A549 (cell line): ENCODE results near the gene FBXO11. TPM values are rescaled to one million over a fixed set of nuclear protein-coding genes. Genes with fewer than 3 reads are reported as not detected.
A peak's percentile ranks its signal among the peaks of the same experiment; 100 is the strongest.

Experiments used
- ATAC-seq, 2 experiments: fragments of 200-7000 bp in 1 of 2; fragments of >200 bp in 1 of 2; cut with Nextera tagmentation in 1 of 2; cut with Tn5 transposase in 1 of 2; 3 replicates each; pipeline versions ENCODE4 v1.8.0 to v1.9.1; 2018 to 2020; ENCODE audit warnings: mild to moderate bottlenecking in 1 of 2, moderate library complexity in 1 of 2
- CTCF ChIA-PET: fragments of 300-600 bp; sonication (Branson Sonifier 250); formaldehyde crosslinking; extraction: SDS; loops from one replicate; lab custom pipeline; 2021; ENCODE audit warnings: antibody characterized with exemption, inconsistent platforms; lab: Yijun Ruan, JAX
- POLR2A ChIA-PET: fragments of 350-600 bp; formaldehyde crosslinking; extraction: SDS; loops from one replicate; lab custom pipeline; 2021; ENCODE audit warnings: antibody characterized with exemption, inconsistent platforms; lab: Yijun Ruan, JAX
- DNase-seq, 2 experiments: peaks; one replicate each; pipeline versions ENCODE4 v3.0.0 to v3.0.0-alpha.2; 2011 to 2016; ENCODE audit warnings: low read depth in 1 of 2, low spot score in 1 of 2
- FAIRE-seq: peaks from 2 replicates; lab custom pipeline; 2011; peaks lifted over from hg19 to GRCh38; lab: Jason Lieb, UNC
- H3K27ac ChIP-seq, 2 experiments: fragments of >200 bp; sonication (Bioruptor Twin); formaldehyde crosslinking; 3 replicates each; pipeline ENCODE4 v1.5.1; 2016 to 2017
- H3K4me1 ChIP-seq: fragments of >200 bp; sonication (Bioruptor Twin); formaldehyde crosslinking; 3 replicates; pipeline ENCODE4 v1.6.1; 2016
- H3K4me2 ChIP-seq: fragments of >200 bp; sonication (Bioruptor Twin); formaldehyde crosslinking; 3 replicates; pipeline ENCODE4 v1.6.1; 2016
- H3K4me3 ChIP-seq: fragments of >200 bp; sonication (Bioruptor Twin); formaldehyde crosslinking; 3 replicates; pipeline ENCODE4 v1.5.1; 2016
- H3K9me3 ChIP-seq: fragments of >200 bp; sonication (Bioruptor Twin); formaldehyde crosslinking; 3 replicates; pipeline ENCODE4 v1.6.1; 2016
- CBX2 ChIP-seq: fragments of 200-600 bp; sonication (generic); IDR thresholded peaks from 2 replicates; pipeline ENCODE4 v1.6.1; 2016; ENCODE audit warnings: low read depth, mild to moderate bottlenecking, borderline replicate concordance
- CHD2 ChIP-seq: fragments of 150-350 bp; IDR thresholded peaks from 2 replicates; pipeline ENCODE4 v1.6.1; 2014; ENCODE audit warnings: low read length; ENCODE audit not compliant: partially characterized antibody
- CTCF ChIP-seq: fragments of >200 bp; sonication (Bioruptor Twin); formaldehyde crosslinking; IDR thresholded peaks from 3 replicates; pipeline ENCODE4 v1.5.1; 2016
- FOSL2 ChIP-seq, 2 experiments: fragments of 450-650 bp in 1 of 2; fragments of >200 bp in 1 of 2; sonication (Bioruptor Twin) in 1 of 2; formaldehyde crosslinking; IDR thresholded peaks; 2 replicates each; pipeline versions ENCODE4 v1.5.0 to v1.6.1; 2016 to 2020; ENCODE audit warnings: mild to moderate bottlenecking in 1 of 2, moderate library complexity in 1 of 2
- FOXS1 ChIP-seq: fragments of 250-450 bp; sonication (Bioruptor Pico); IDR thresholded peaks from 2 replicates; pipeline ENCODE4 v1.5.0; 2020; ENCODE audit warnings: mild to moderate bottlenecking, moderate library complexity
- HES2 ChIP-seq: fragments of >200 bp; sonication (Bioruptor Twin); formaldehyde crosslinking; IDR thresholded peaks from 2 replicates; pipeline ENCODE4 v1.6.1; 2016
- HEYL ChIP-seq: fragments of 250-450 bp; sonication (Bioruptor Pico); IDR thresholded peaks from 2 replicates; pipeline ENCODE4 v1.8.0; 2021; ENCODE audit warnings: mild to moderate bottlenecking, moderate library complexity
- HOXA7 ChIP-seq: fragments of 250-450 bp; sonication (Bioruptor Pico); IDR thresholded peaks from 2 replicates; pipeline ENCODE4 v1.5.0; 2020; ENCODE audit warnings: mild to moderate bottlenecking, moderate library complexity
- JUN ChIP-seq, 2 experiments: fragments of >200 bp; sonication (Bioruptor Twin); formaldehyde crosslinking; IDR thresholded peaks; 2 replicates in 1 of 2; 3 replicates in 1 of 2; pipeline ENCODE4 v1.6.1; 2016 to 2017
- JUNB ChIP-seq: fragments of >200 bp; sonication (Bioruptor Twin); formaldehyde crosslinking; IDR thresholded peaks from 2 replicates; pipeline ENCODE4 v1.6.1; 2016
- KDM1A ChIP-seq: fragments of 200-600 bp; sonication (generic); IDR thresholded peaks from 2 replicates; pipeline ENCODE4 v1.6.1; 2016; ENCODE audit warnings: low read depth, mild to moderate bottlenecking
- NFE2L2 ChIP-seq: fragments of 150-350 bp; conservative IDR thresholded peaks from 2 replicates; pipeline ENCODE4 v1.6.1; 2014; ENCODE audit warnings: low read length
- NPAS2 ChIP-seq: fragments of 250-450 bp; sonication (Bioruptor Pico); IDR thresholded peaks from 2 replicates; pipeline ENCODE4 v1.8.0; 2022; ENCODE audit warnings: mild to moderate bottlenecking, moderate library complexity, borderline replicate concordance
- NR3C1 ChIP-seq: fragments of >200 bp; sonication (Bioruptor Twin); formaldehyde crosslinking; IDR thresholded peaks from 3 replicates; pipeline ENCODE4 v1.6.1; 2017
- RAD21 ChIP-seq, 2 experiments: fragments of >200 bp in 1 of 2; sonication (Bioruptor Twin) in 1 of 2; formaldehyde crosslinking in 1 of 2; IDR thresholded peaks in 1 of 2; conservative IDR thresholded peaks in 1 of 2; 2 replicates in 1 of 2; 3 replicates in 1 of 2; pipeline ENCODE4 v1.6.1; 2012 to 2018; ENCODE audit warnings: inconsistent platforms in 1 of 2
- RCOR1 ChIP-seq: fragments of 150-350 bp; IDR thresholded peaks from 2 replicates; pipeline ENCODE4 v1.6.1; 2014; ENCODE audit warnings: antibody characterized with exemption, low read length, low read depth
- RFX5 ChIP-seq: fragments of 450-650 bp; IDR thresholded peaks from 2 replicates; pipeline ENCODE4 v1.7.1; 2014; ENCODE audit warnings: antibody characterized with exemption, mild to moderate bottlenecking, moderate library complexity
- RNF2 ChIP-seq: fragments of 200-600 bp; sonication (generic); IDR thresholded peaks from 2 replicates; pipeline ENCODE4 v1.6.1; 2016; ENCODE audit warnings: low read depth, mild to moderate bottlenecking, antibody characterized with exemption, moderate library complexity, borderline replicate concordance
- SMC3 ChIP-seq: fragments of >200 bp; sonication (Bioruptor Twin); formaldehyde crosslinking; IDR thresholded peaks from 3 replicates; pipeline ENCODE4 v1.6.1; 2018; ENCODE audit warnings: inconsistent platforms
- TP53 ChIP-seq: fragments of 250-450 bp; sonication (Bioruptor Pico); IDR thresholded peaks from 2 replicates; pipeline ENCODE4 v1.5.0; 2021; ENCODE audit warnings: mild to moderate bottlenecking, moderate library complexity
- ZFP36 ChIP-seq: fragments of 450-650 bp; IDR thresholded peaks from 2 replicates; pipeline ENCODE4 v1.6.1; 2014; ENCODE audit warnings: borderline replicate concordance; ENCODE audit not compliant: partially characterized antibody
- WGBS: methylation state at CpG from one replicate; pipeline ENCODE4 v1.1.6; 2017; ENCODE audit errors: missing lambda C conversion rate; 5-methylcytosine and 5-hydroxymethylcytosine counted together
- polyA plus RNA-seq, 4 experiments: library from polyadenylated mRNA; depleted of rRNA in 3 of 4; stranded (reverse); fragments of >200 nt; fragmentation: RNase III in 1 of 4; extraction: RNeasy Plus Mini Kit Qiagen cat#74134 plus additional on column Dnase treatment in 1 of 4; gene quantifications; 2 replicates in 3 of 4; 3 replicates in 1 of 4; pipeline ENCODE4 v1.2.3, GENCODE V29; 2011 to 2017
- TF ChIP-seq, protein P1 (sequence below): fragments of 250-450 bp; sonication (Bioruptor Pico); IDR thresholded peaks from 2 replicates; pipeline ENCODE4 v1.5.0; 2020; ENCODE audit warnings: low read depth, mild to moderate bottlenecking, moderate library complexity
- TF ChIP-seq, protein P2 (sequence below): IDR thresholded peaks from 2 replicates; pipeline ENCODE4 v1.6.1; 2012

FBXO11 gene
- polyA plus RNA-seq, 2 of the 4 experiments (the other 2 are of a cell fraction): 51.1 to 61.4 TPM

DNA sequence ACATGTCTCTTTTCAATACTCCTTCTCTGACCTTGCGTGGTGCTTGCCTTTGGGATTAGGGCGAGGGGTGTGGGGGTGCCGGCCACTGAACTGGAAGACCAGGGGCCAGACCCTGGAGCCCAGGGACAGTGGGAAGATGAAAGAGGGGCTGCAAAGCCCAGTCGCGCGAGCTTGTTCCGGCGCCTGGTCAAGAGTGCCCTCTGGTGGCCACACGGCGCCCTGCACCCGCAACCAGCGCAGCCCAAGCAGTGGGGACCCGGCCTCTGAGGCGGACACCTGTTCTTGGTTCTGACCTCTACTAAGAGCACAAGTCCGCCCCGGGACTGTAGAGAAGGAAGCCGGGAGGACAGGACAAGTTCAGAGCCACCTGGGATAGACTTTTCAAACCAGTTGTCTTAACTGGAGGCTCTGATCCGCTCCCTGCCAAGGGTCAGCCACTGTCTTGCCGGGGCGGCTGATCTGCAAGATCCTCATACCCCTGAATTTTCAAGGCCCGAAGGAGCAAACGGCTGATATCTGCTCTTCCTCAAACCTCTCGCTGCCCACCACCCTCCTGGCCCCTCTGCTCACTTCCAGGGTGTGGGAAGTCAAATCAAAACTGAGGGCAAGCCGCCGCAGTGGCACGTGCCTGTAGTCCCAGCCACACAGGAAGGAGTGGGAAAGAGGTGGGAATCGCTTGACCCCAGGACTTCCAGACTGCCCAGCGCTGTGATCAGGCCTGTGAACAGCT is 138.3 kb downstream of the FBXO11 start:
- peak; percentile 55 to 67 for DNase-seq
- Histone ChIP-seq H3K27ac (peak overlapping the region in 1 of 2 experiments; percentile 58; a peak in 2 of 6 replicates), H3K4me3 (no peak overlapping the region), H3K4me2 (peak overlapping the region; percentile 70), H3K9me3 (peaks cover 12% of the 10 kb centered on the region)
- FAIRE-seq: no peak
- ChIA-PET CTCF (interaction anchor here (0.6 to 8.7 kb wide), 94 partner anchors 9 to 812 kb away, joined by 3 to 170 read pairs (median 4); partner anchors contain the start of genes MSH2 and MSH6), POLR2A (interaction anchor here (0.9 to 1.0 kb wide), 2 partner anchors 15 to 331 kb away, joined by 8 read pairs; partner anchors contain the start of gene MSH6)
- TF ChIP-seq RAD21 (conservative IDR thresholded peaks at IDR 0.05 in 1 of 2, IDR thresholded peaks at IDR 0.05 in 1 of 2): peak; percentile 96 to 99
- TF ChIP-seq HEYL: no peak
- peak; percentile 98 for TF ChIP-seq CTCF
- TF ChIP-seq SMC3: peak; percentile 98
- TF ChIP-seq, all 56 proteins: peak for 3
- 24% methylated on average over 27 of the region's 28 CpGs for WGBS
- peak; percentile 87 to 94 for ATAC-seq
- H3K4me1 ChIP-seq: no peaks in the 10 kb centered on the region

DNA sequence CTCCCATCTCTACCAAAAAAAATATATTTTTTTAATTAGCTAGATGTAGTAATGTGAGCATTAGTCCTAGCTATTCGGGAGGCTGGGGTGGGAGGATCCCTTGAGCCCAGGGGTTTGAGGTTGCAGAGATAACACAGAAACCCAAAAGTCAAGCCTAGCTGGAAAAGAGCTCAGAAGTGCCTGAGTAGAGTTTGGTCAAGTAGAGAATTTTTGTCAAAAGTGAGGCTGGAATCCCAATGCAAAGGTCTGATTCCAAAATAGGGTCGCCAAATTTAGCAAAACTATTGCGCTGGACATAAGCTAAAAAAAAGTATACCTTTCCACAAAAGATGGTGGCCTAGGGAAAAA is 138.8 kb downstream of the FBXO11 start:
- H3K27ac ChIP-seq: peak overlapping the region in 1 of 2 experiments; percentile 58; a peak in 2 of 6 replicates
- H3K4me2 ChIP-seq: peak overlapping the region; percentile 70
- H3K4me3 ChIP-seq: no peak overlapping the region
- FAIRE-seq (no peak), DNase-seq (no peak), ATAC-seq (no peak)
- H3K9me3 ChIP-seq: peaks cover 12% of the 10 kb centered on the region
- CTCF ChIA-PET: interaction anchor here (0.6 to 8.7 kb wide), 93 partner anchors 9 to 813 kb away, joined by 3 to 170 read pairs (median 4); partner anchors contain the start of genes MSH2 and MSH6
- WGBS: under 1% methylated on average over 3 of the region's 3 CpGs
- no peaks in the 10 kb centered on the region for H3K4me1 ChIP-seq
- TF ChIP-seq FOXS1: no peak
- TF ChIP-seq HOXA7 (CRISPR knock-in tag): no peak
- TF ChIP-seq NPAS2 (CRISPR knock-in tag): no peak
- TF ChIP-seq KDM1A: no peak
- TF ChIP-seq NFE2L2: no peak
- no peak for TF ChIP-seq RCOR1
- TF ChIP-seq FOSL2 (IDR thresholded peaks at IDR 0.05): no peak
- no peak for TF ChIP-seq FOSL2 (CRISPR knock-in tag; IDR thresholded peaks at IDR 0.05)
- no peak for TF ChIP-seq RFX5
- no peak for TF ChIP-seq JUN (IDR thresholded peaks at IDR 0.05)
- no peak for TF ChIP-seq NR3C1
- TF ChIP-seq ZFP36: no peak
- POLR2A ChIA-PET: interaction anchor here (0.9 to 1.0 kb wide), 2 partner anchors 16 to 330 kb away, joined by 8 read pairs; partner anchors contain the start of gene MSH6

GRCh38 chr2:47751856-47752414 is 154.4 kb downstream of the FBXO11 start:
- DNase-seq: no peak
- no peak overlapping the region for H3K27ac ChIP-seq

More at GRCh38 chr2:47751856-47752414, 154.4 kb downstream of the FBXO11 start:
- Histone ChIP-seq H3K4me1 (no peaks in the 10 kb centered on the region), H3K9me3 (no peaks in the 10 kb centered on the region), H3K4me2 (no peak overlapping the region), H3K4me3 (no peak overlapping the region)
- TF ChIP-seq HES2 (no peak), CBX2 (no peak), HEYL (no peak), RCOR1 (no peak), JUNB (no peak), RNF2 (no peak), KDM1A (no peak), NPAS2 (CRISPR knock-in tag) (no peak), CHD2 (no peak), TP53 (CRISPR knock-in tag) (no peak)
- TF ChIP-seq, protein P1, sequence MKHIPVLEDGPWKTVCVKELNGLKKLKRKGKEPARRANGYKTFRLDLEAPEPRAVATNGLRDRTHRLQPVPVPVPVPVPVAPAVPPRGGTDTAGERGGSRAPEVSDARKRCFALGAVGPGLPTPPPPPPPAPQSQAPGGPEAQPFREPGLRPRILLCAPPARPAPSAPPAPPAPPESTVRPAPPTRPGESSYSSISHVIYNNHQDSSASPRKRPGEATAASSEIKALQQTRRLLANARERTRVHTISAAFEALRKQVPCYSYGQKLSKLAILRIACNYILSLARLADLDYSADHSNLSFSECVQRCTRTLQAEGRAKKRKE: no peak
- TF ChIP-seq, protein P2, sequence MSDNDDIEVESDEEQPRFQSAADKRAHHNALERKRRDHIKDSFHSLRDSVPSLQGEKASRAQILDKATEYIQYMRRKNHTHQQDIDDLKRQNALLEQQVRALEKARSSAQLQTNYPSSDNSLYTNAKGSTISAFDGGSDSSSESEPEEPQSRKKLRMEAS: no peak
- POLR2A ChIA-PET: no interaction called here
- FAIRE-seq (no peak), ATAC-seq (peak in 1 of 2 experiments; percentile 22; a peak in 2 of 6 replicates)
- WGBS: 72% methylated on average over 10 of the region's 10 CpGs
- CTCF ChIA-PET: interaction anchor here (0.7 to 2.0 kb wide), 4 partner anchors 10 to 315 kb away, joined by 3 to 11 read pairs (median 4); no protein-coding TSS in a partner anchor
